Measurements from ENCODE around the gene HECTD4.

Gene HECTD4

DNA sequence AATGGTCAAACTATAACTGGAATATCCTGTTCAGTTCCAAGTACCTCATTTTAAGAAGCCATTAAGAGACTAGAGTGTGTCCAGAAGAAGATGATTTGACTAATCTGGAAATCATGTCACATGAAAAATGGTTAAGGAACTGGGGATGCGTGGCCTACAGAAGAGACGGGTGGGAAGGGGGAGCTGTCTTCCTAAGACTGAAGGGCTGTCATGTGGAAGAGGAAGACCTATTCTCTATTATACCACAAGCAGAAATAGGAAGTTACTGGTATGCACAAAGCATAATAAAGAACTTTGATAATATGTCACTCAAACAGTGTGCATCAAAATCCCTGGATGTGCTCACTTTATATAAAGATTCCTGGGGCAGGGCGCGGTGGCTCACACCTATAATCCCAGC lies 50.3 kb downstream of the HECTD4 start:
- Mint-ChIP-seq H3K4me3 (no peak overlapping the region), H3K27me3 (no peaks in the 10 kb centered on the region), H3K27ac (no peak overlapping the region), H3K9me3 (no peaks in the 10 kb centered on the region), H3K36me3 (peaks cover 5% of the 10 kb centered on the region), H3K4me1 (peaks cover 18% of the 10 kb centered on the region)
- no peak for ATAC-seq (ENCODE audit: low read depth)
- DNase-seq (ENCODE audit: low spot score in 2 of 2): no peak

- H3K27me3 Mint-ChIP-seq: no peaks in the 10 kb centered on the region
- DNase-seq (ENCODE audit: low spot score in 2 of 2) (no peak), ATAC-seq (ENCODE audit: low read depth) (no peak)
- H3K9me3 Mint-ChIP-seq: no peaks in the 10 kb centered on the region
- no peak overlapping the region for H3K27ac Mint-ChIP-seq
- no peak overlapping the region for H3K4me3 Mint-ChIP-seq
- H3K36me3 Mint-ChIP-seq: peaks cover 5% of the 10 kb centered on the region
- H3K4me1 Mint-ChIP-seq: peaks cover 18% of the 10 kb centered on the region
Measured at GRCh38 chr12:112330706-112331105, 51.5 kb downstream of the HECTD4 start.

GRCh38 chr12:112328456-112329124 lies 53.6 kb downstream of the HECTD4 start:
- Mint-ChIP-seq H3K27ac (peak overlapping the region; percentile 11), H3K4me3 (no peak overlapping the region), H3K27me3 (no peaks in the 10 kb centered on the region), H3K36me3 (no peaks in the 10 kb centered on the region), H3K4me1 (peaks cover 12% of the 10 kb centered on the region), H3K9me3 (no peaks in the 10 kb centered on the region)
- ATAC-seq (ENCODE audit: low read depth) (no peak), DNase-seq (ENCODE audit: low spot score in 2 of 2) (no peak)

DNA sequence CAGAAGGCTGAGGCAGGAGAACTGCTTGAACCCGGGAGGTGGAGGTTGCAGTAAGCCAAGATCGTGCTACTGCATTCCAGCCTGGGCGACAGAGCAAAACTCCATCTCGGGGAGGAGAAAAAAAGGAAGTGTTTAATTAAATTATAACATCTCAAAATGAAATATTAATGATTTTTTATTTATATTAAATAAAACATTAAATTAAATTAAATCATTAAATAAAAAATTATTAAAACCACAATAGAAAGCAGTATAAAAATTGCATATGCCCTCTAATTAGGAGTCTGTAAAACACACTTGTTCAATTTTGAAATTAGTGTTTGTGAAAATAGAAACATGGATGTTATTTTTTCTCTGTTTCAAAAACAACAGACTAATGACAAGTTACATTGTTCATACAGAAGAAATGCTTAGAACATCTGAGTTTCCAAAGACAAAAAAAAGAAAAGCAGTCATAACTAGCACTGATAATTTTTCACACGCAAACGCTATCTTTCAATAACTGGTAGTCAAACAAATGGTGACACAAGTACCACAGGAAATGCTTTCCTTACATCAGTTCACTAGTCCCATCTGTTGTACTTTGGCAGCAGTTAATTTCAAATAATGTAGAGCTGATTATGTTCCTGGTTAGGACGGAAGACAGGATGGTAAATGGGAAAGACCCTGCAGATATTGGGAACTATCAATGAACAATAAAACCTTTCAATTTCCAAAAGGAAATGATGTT lies 54.9 kb downstream of the HECTD4 start:
- no peaks in the 10 kb centered on the region for H3K9me3 Mint-ChIP-seq
- H3K4me3 Mint-ChIP-seq: no peak overlapping the region
- no peak for ATAC-seq (ENCODE audit: low read depth)
- no peak overlapping the region for H3K27ac Mint-ChIP-seq
- no peaks in the 10 kb centered on the region for H3K27me3 Mint-ChIP-seq
- H3K36me3 Mint-ChIP-seq: no peaks in the 10 kb centered on the region
- DNase-seq (ENCODE audit: low spot score in 2 of 2): no peak
- peaks cover 15% of the 10 kb centered on the region for H3K4me1 Mint-ChIP-seq

- DNase-seq (ENCODE audit: low spot score in 2 of 2) (no peak), ATAC-seq (ENCODE audit: low read depth) (no peak)
- Mint-ChIP-seq H3K4me3 (no peak overlapping the region), H3K9me3 (no peaks in the 10 kb centered on the region), H3K27me3 (no peaks in the 10 kb centered on the region), H3K36me3 (no peaks in the 10 kb centered on the region), H3K27ac (no peak overlapping the region), H3K4me1 (peaks cover 13% of the 10 kb centered on the region)
Measured at GRCh38 chr12:112325622-112326207, 56.5 kb downstream of the HECTD4 start.

- peaks cover 13% of the 10 kb centered on the region for H3K4me1 Mint-ChIP-seq
- ATAC-seq (ENCODE audit: low read depth) (no peak), DNase-seq (ENCODE audit: low spot score in 2 of 2) (no peak)
- H3K27ac Mint-ChIP-seq: no peak overlapping the region
- H3K36me3 Mint-ChIP-seq: no peaks in the 10 kb centered on the region
- H3K9me3 Mint-ChIP-seq: no peaks in the 10 kb centered on the region
- no peak overlapping the region for H3K4me3 Mint-ChIP-seq
- H3K27me3 Mint-ChIP-seq: no peaks in the 10 kb centered on the region
Measured at GRCh38 chr12:112325157-112325556, 57.1 kb downstream of the HECTD4 start.

DNA sequence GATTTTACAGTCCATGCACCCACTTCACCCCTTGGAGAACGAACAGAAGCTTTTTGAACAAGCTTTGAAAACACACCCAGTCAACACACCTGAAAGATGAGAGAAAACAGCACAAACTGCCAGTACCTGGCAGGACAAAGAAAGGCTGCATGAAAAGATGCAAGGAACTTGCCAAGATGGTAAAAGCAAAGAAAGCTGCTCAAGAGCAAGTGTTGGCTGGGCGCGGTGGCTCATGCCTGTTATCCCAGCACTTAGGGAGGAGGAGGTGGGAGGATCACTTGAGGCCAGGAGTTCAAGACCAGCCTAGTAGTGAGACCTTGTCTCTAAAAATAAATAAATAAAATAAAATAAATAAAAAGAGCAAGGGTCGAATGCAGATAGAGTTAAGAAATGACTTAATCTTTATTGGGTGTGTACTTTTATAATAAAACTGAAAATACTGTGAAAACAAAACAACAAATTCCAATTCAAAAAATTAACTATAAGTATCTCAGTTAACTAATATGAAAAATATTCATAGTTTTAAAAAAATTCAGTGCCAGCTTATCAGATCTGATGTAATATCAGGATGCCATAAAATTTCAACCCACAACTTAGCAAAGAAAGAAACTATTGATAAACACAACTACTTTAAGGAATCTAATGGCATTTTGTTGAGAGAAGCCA lies 59.2 kb downstream of the HECTD4 start:
- ATAC-seq (ENCODE audit: low read depth) (no peak), DNase-seq (ENCODE audit: low spot score in 2 of 2) (no peak)
- Mint-ChIP-seq H3K27ac (no peak overlapping the region), H3K4me3 (no peak overlapping the region), H3K36me3 (peaks cover 2% of the 10 kb centered on the region), H3K27me3 (no peaks in the 10 kb centered on the region), H3K9me3 (no peaks in the 10 kb centered on the region), H3K4me1 (peaks cover 10% of the 10 kb centered on the region)

DNA sequence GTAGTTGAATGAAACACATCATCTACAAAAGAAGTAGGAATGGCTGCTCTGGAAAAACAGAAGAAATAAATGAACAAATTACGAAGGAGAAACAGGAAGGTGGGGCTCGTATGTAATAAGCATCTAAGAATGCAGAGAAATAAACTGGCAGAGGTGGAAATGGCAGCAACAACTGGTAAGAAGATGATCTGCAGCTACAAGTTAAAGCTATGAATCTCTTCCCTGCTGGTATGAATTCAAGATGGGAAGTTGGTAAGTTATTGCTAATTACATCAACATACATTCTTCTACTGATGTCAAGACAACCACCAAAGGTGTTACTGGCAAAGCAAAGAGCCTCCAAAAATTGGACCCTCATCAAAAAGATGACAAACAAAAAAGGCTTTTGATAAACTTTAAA lies 59.8 kb downstream of the HECTD4 start:
- Mint-ChIP-seq H3K27ac (peak overlapping the region; percentile 1), H3K4me3 (no peak overlapping the region), H3K27me3 (no peaks in the 10 kb centered on the region), H3K9me3 (no peaks in the 10 kb centered on the region), H3K4me1 (peaks cover 10% of the 10 kb centered on the region), H3K36me3 (peaks cover 2% of the 10 kb centered on the region)
- DNase-seq (ENCODE audit: low spot score in 2 of 2) (no peak), ATAC-seq (ENCODE audit: low read depth) (no peak)

- Mint-ChIP-seq H3K9me3 (no peaks in the 10 kb centered on the region), H3K27ac (no peak overlapping the region), H3K4me1 (peaks cover 10% of the 10 kb centered on the region), H3K36me3 (peaks cover 8% of the 10 kb centered on the region), H3K27me3 (no peaks in the 10 kb centered on the region), H3K4me3 (no peak overlapping the region)
- DNase-seq (ENCODE audit: low spot score in 2 of 2): no peak
- ATAC-seq (ENCODE audit: low read depth): no peak
Measured at GRCh38 chr12:112321245-112321644, 61.0 kb downstream of the HECTD4 start.

GRCh38 chr12:112319395-112319794 lies 62.8 kb downstream of the HECTD4 start:
- no peaks in the 10 kb centered on the region for H3K27me3 Mint-ChIP-seq
- H3K4me3 Mint-ChIP-seq: no peak overlapping the region
- H3K9me3 Mint-ChIP-seq: no peaks in the 10 kb centered on the region
- DNase-seq (ENCODE audit: low spot score in 2 of 2): no peak
- H3K4me1 Mint-ChIP-seq: peaks cover 13% of the 10 kb centered on the region
- no peak for ATAC-seq (ENCODE audit: low read depth)
- H3K27ac Mint-ChIP-seq: no peak overlapping the region
- peaks cover 11% of the 10 kb centered on the region for H3K36me3 Mint-ChIP-seq

- ATAC-seq (ENCODE audit: low read depth) (no peak), DNase-seq (ENCODE audit: low spot score in 2 of 2) (no peak)
- no peak overlapping the region for H3K27ac Mint-ChIP-seq
- peaks cover 7% of the 10 kb centered on the region for H3K4me1 Mint-ChIP-seq
- no peaks in the 10 kb centered on the region for H3K27me3 Mint-ChIP-seq
- no peaks in the 10 kb centered on the region for H3K9me3 Mint-ChIP-seq
- H3K36me3 Mint-ChIP-seq: peaks cover 16% of the 10 kb centered on the region
- H3K4me3 Mint-ChIP-seq: no peak overlapping the region
Measured at GRCh38 chr12:112317481-112317880, 64.8 kb downstream of the HECTD4 start.

- H3K36me3 Mint-ChIP-seq: peaks cover 20% of the 10 kb centered on the region
- no peak overlapping the region for H3K27ac Mint-ChIP-seq
- no peak overlapping the region for H3K4me3 Mint-ChIP-seq
- H3K27me3 Mint-ChIP-seq: no peaks in the 10 kb centered on the region
- no peak for DNase-seq (ENCODE audit: low spot score in 2 of 2)
- H3K4me1 Mint-ChIP-seq: peaks cover 5% of the 10 kb centered on the region
- no peak for ATAC-seq (ENCODE audit: low read depth)
- no peaks in the 10 kb centered on the region for H3K9me3 Mint-ChIP-seq
Measured at GRCh38 chr12:112314981-112315380, 67.2 kb downstream of the HECTD4 start.

DNA sequence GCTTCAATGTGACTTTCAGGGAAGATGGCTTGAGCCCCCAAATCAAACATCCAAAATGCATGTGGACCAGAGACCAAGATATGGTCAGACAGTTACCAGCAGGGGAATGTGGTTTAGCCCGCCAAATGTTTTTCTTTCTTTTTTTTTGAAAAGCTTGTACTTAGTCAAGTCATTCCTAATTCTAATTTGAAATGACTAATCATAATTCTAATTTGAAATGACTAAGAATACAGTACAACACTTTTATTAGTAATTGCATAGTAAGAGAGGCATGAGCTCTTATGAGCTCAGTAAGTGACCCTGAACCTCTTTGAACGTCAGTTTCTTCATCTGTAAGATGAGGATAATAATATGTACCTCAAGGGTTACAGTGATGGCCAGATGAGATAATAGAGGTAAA lies 72.4 kb downstream of the HECTD4 start:
- Mint-ChIP-seq H3K27ac (no peak overlapping the region), H3K4me3 (no peak overlapping the region), H3K9me3 (no peaks in the 10 kb centered on the region), H3K27me3 (no peaks in the 10 kb centered on the region), H3K36me3 (peaks cover 24% of the 10 kb centered on the region), H3K4me1 (peaks cover 4% of the 10 kb centered on the region)
- DNase-seq (ENCODE audit: low spot score in 2 of 2): no peak
- ATAC-seq (ENCODE audit: low read depth): no peak

- peaks cover 23% of the 10 kb centered on the region for H3K36me3 Mint-ChIP-seq
- no peak overlapping the region for H3K4me3 Mint-ChIP-seq
- H3K9me3 Mint-ChIP-seq: no peaks in the 10 kb centered on the region
- no peak for DNase-seq (ENCODE audit: low spot score in 2 of 2)
- peaks cover 4% of the 10 kb centered on the region for H3K4me1 Mint-ChIP-seq
- ATAC-seq (ENCODE audit: low read depth): no peak
- H3K27me3 Mint-ChIP-seq: no peaks in the 10 kb centered on the region
- H3K27ac Mint-ChIP-seq: no peak overlapping the region
Measured at GRCh38 chr12:112308652-112309051, 73.6 kb downstream of the HECTD4 start.

All from memory B cell (primary cell).